GM21423 (cell line): Measurements from ENCODE around the gene KNTC1.
"Not testable (repeated sequence)": the region's sequence is repeated elsewhere in the genome, so short reads cannot be mapped to it uniquely, and the experiment has no call there.

Source experiments
- ATAC-seq: cut with Tn5 transposase; IDR thresholded peaks from one replicate; pipeline ENCODE4 v1.9.1; 2021; ENCODE audit warnings: mild to moderate bottlenecking, moderate library complexity; ENCODE audit not compliant: unreplicated experiment

The KNTC1 gene

GRCh38 chr12:122526683-122527477 is at the start of gene KNTC1, which contains the start of gene RSRC2:
Gene KNTC1 (plus strand): TSS chr12:122527249. CDS start chr12:122530064, 2,815 bp downstream.
Gene RSRC2 (minus strand): TSS chr12:122526936. CDS start chr12:122526853, 83 bp downstream.
- ATAC-seq = peak; percentile 94

- ATAC-seq = no peak
Measured at GRCh38 chr12:122480753-122481152, 46.3 kb upstream of the KNTC1 start.

- ATAC-seq = no peak
Measured at GRCh38 chr12:122481861-122482260, 45.2 kb upstream of the KNTC1 start.

- no peak for ATAC-seq
Measured at GRCh38 chr12:122483969-122484368, 43.1 kb upstream of the KNTC1 start.

- ATAC-seq = not testable (repeated sequence)
Measured at GRCh38 chr12:122484385-122484784, 42.7 kb upstream of the KNTC1 start.

GRCh38 chr12:122486360-122486759 is 40.7 kb upstream of the KNTC1 start:
- ATAC-seq = not testable (repeated sequence)

GRCh38 chr12:122486805-122487426 is 40.1 kb upstream of the KNTC1 start:
- no peak for ATAC-seq

- not testable (repeated sequence) for ATAC-seq
Measured at GRCh38 chr12:122487807-122488206, 39.2 kb upstream of the KNTC1 start.

GRCh38 chr12:122489038-122489437 is 38.0 kb upstream of the KNTC1 start:
- ATAC-seq = no peak

GRCh38 chr12:122491991-122492390 is 35.1 kb upstream of the KNTC1 start:
- no peak for ATAC-seq

- ATAC-seq = not testable (repeated sequence)
Measured at GRCh38 chr12:122493222-122493621, 33.8 kb upstream of the KNTC1 start.

- ATAC-seq = no peak
Measured at GRCh38 chr12:122495258-122495657, 31.8 kb upstream of the KNTC1 start.

GRCh38 chr12:122499991-122500684 is 26.9 kb upstream of the KNTC1 start:
- ATAC-seq = peak; percentile 17

GRCh38 chr12:122500685-122501488 is 26.2 kb upstream of the KNTC1 start, which contains the start of gene ZCCHC8:
Gene ZCCHC8 (minus strand): TSS chr12:122500932. CDS start chr12:122500840, 92 bp downstream.
- peak; percentile 88 for ATAC-seq

- no peak for ATAC-seq
Measured at GRCh38 chr12:122501489-122501989, 25.5 kb upstream of the KNTC1 start.

GRCh38 chr12:122503147-122503751 is 23.8 kb upstream of the KNTC1 start:
- no peak for ATAC-seq

GRCh38 chr12:122503783-122504590 is 23.1 kb upstream of the KNTC1 start:
- no peak for ATAC-seq

GRCh38 chr12:122505419-122506051 is 21.5 kb upstream of the KNTC1 start:
- ATAC-seq = no peak
